ENCODE data around the gene ANXA4.
A peak's percentile ranks its signal among the peaks of the same experiment; 100 is the strongest.

ANXA4 gene

GRCh38 chr2:69741575-69742321 lies at the start of gene ANXA4:
Gene ANXA4 (plus strand): TSS chr2:69742134. CDS start chr2:69781566, 39,432 bp downstream.
- peak; percentile 91 for DNase-seq (ENCODE audit: low spot score)
- TF ChIP-seq, protein P1, sequence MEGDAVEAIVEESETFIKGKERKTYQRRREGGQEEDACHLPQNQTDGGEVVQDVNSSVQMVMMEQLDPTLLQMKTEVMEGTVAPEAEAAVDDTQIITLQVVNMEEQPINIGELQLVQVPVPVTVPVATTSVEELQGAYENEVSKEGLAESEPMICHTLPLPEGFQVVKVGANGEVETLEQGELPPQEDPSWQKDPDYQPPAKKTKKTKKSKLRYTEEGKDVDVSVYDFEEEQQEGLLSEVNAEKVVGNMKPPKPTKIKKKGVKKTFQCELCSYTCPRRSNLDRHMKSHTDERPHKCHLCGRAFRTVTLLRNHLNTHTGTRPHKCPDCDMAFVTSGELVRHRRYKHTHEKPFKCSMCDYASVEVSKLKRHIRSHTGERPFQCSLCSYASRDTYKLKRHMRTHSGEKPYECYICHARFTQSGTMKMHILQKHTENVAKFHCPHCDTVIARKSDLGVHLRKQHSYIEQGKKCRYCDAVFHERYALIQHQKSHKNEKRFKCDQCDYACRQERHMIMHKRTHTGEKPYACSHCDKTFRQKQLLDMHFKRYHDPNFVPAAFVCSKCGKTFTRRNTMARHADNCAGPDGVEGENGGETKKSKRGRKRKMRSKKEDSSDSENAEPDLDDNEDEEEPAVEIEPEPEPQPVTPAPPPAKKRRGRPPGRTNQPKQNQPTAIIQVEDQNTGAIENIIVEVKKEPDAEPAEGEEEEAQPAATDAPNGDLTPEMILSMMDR (IDR thresholded peaks at IDR 0.05; ENCODE audit: extremely low read depth, missing control alignments): no peak

DNA sequence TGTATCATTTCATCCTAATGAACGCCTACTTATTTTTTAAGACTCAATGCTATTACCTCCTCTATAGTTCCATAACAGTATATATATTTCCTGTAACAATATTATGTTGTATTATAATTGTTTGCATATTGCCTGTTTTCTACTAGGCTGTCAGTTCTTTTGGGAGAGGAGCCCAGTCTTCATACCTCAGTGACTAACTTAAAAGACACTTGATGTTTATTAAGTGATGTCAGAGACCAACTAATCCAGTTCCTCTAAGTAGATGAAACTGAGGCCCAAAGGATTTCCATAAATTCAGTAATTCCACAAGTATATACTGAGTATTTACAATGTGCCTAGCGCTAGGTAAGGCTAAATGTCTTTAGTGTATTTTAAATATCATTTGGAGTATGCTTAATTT lies 49.5 kb upstream of the ANXA4 start:
- DNase-seq (ENCODE audit: low spot score): no peak
- TF ChIP-seq, protein P1 (IDR thresholded peaks at IDR 0.05; ENCODE audit: extremely low read depth, missing control alignments): no peak

- TF ChIP-seq, protein P1 (IDR thresholded peaks at IDR 0.05; ENCODE audit: extremely low read depth, missing control alignments): no peak
- DNase-seq (ENCODE audit: low spot score): no peak
These were observed 48.7 kb upstream of the ANXA4 start for GRCh38 chr2:69693059-69693774.

- no peak for DNase-seq (ENCODE audit: low spot score)
These were observed 48.0 kb upstream of the ANXA4 start for GRCh38 chr2:69693775-69694450.

GRCh38 chr2:69694894-69695849 lies 46.8 kb upstream of the ANXA4 start:
- TF ChIP-seq, protein P1 (IDR thresholded peaks at IDR 0.05; ENCODE audit: extremely low read depth, missing control alignments): no peak
- DNase-seq (ENCODE audit: low spot score): no peak

More at GRCh38 chr2:69693775-69694450, 48.0 kb upstream of the ANXA4 start:
- TF ChIP-seq, protein P1 (IDR thresholded peaks at IDR 0.05; ENCODE audit: extremely low read depth, missing control alignments): no peak

DNA sequence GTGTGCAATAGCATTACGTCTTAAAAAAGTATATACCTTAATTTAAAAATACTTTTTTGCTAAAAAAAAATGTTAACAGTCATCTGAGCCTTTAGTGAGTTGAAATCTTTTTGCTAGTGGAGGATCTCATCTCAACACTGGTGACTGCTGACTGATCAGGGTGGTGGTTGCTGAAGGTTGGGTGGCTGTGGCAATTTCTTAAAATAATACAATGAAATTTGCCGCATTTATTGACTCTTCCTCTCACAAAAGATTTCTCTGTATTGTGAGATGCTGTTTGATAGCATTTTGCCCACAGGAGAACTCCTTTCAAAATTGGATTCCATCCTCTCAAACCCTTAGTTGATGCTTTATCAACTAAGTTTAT lies 46.1 kb upstream of the ANXA4 start:
- no peak for DNase-seq (ENCODE audit: low spot score)
- TF ChIP-seq, protein P1 (IDR thresholded peaks at IDR 0.05; ENCODE audit: extremely low read depth, missing control alignments): no peak
